WTC11 (cell line): ENCODE results near the gene ZCRB1. TPM values are rescaled to one million over a fixed set of nuclear protein-coding genes. Genes with fewer than 3 reads are reported as not detected.

Experiments
- ATAC-seq: fragments of 200-7000 bp; cut with Tn5 transposase; 2 replicates; pipeline ENCODE4 v1.10.0; 2021; ENCODE audit warnings: mild to moderate bottlenecking, moderate library complexity
- CTCF ChIA-PET: fragments of 300-600 bp; sonication (Branson Sonifier 250); formaldehyde crosslinking; loops from one replicate; lab custom pipeline; 2021; ENCODE audit warnings: antibody characterized with exemption; lab: Charles Lee
- POLR2A ChIA-PET: fragments of 350-600 bp; sonication (Branson Sonifier 250); formaldehyde crosslinking; loops from one replicate; lab custom pipeline; 2021; ENCODE audit warnings: antibody characterized with exemption; lab: Charles Lee
- DNase-seq: peaks from one replicate; pipeline ENCODE4 v3.0.0; 2021; ENCODE audit warnings: low spot score
- H3K27ac Mint-ChIP-seq: 2 replicates; pipeline ENCODE4 v1.8.0; 2021; ENCODE audit warnings: mixed read lengths
- H3K27me3 Mint-ChIP-seq: 2 replicates; pipeline ENCODE4 v1.8.0; 2021; ENCODE audit warnings: low read depth, mild to moderate bottlenecking, moderate library complexity, mixed read lengths
- H3K36me3 Mint-ChIP-seq: 2 replicates; pipeline ENCODE4 v1.8.0; 2021; ENCODE audit warnings: mixed read lengths
- H3K4me1 Mint-ChIP-seq: 2 replicates; pipeline ENCODE4 v1.8.0; 2022; ENCODE audit warnings: mixed read lengths
- H3K4me3 Mint-ChIP-seq: 2 replicates; pipeline ENCODE4 v1.8.0; 2021; ENCODE audit warnings: mild to moderate bottlenecking, moderate library complexity, mixed read lengths
- H3K9me3 Mint-ChIP-seq: 2 replicates; pipeline ENCODE4 v1.8.0; 2021; ENCODE audit warnings: mixed read lengths
- AR ChIP-seq: fragments of 250-450 bp; sonication (Bioruptor Pico); IDR thresholded peaks from 2 replicates; pipeline ENCODE4 v1.9.0; 2021; ENCODE audit warnings: mild to moderate bottlenecking
- CREB1 ChIP-seq: sonication (generic); formaldehyde crosslinking; IDR thresholded peaks from 2 replicates; pipeline ENCODE4 v1.8.0; 2023; ENCODE audit warnings: mild to moderate bottlenecking, missing genetic modification reagents
- E2F1 ChIP-seq: sonication (generic); formaldehyde crosslinking; IDR thresholded peaks from 2 replicates; pipeline ENCODE4 v1.8.0; 2022; ENCODE audit warnings: mild to moderate bottlenecking, missing genetic modification reagents
- GABPB1 ChIP-seq: sonication (generic); formaldehyde crosslinking; IDR thresholded peaks from 2 replicates; pipeline ENCODE4 v1.8.1; 2023; ENCODE audit warnings: mild to moderate bottlenecking, missing genetic modification reagents
- NFATC4 ChIP-seq: fragments of 250-450 bp; sonication (Bioruptor Pico); IDR thresholded peaks from 2 replicates; pipeline ENCODE4 v1.9.0; 2021; ENCODE audit warnings: mild to moderate bottlenecking
- NR2C2 ChIP-seq: sonication (generic); formaldehyde crosslinking; IDR thresholded peaks from 2 replicates; pipeline ENCODE4 v1.8.0; 2022; ENCODE audit warnings: mild to moderate bottlenecking, missing genetic modification reagents
- RELA ChIP-seq: sonication (generic); formaldehyde crosslinking; IDR thresholded peaks from 2 replicates; pipeline ENCODE4 v1.8.1; 2022; ENCODE audit warnings: missing genetic modification reagents, mild to moderate bottlenecking, borderline replicate concordance
- RORB ChIP-seq: fragments of 250-450 bp; sonication (Bioruptor Pico); IDR thresholded peaks from 2 replicates; pipeline ENCODE4 v1.9.0; 2021; ENCODE audit warnings: mild to moderate bottlenecking
- ZMAT4 ChIP-seq: fragments of 250-450 bp; sonication (Bioruptor Pico); IDR thresholded peaks from 2 replicates; pipeline ENCODE4 v1.9.0; 2021; ENCODE audit warnings: mild to moderate bottlenecking
- ZSCAN18 ChIP-seq: fragments of 250-450 bp; sonication (Bioruptor Pico); IDR thresholded peaks from 2 replicates; pipeline ENCODE4 v2.1.2; 2022; ENCODE audit warnings: mild to moderate bottlenecking, moderate library complexity
- microRNA-seq: library from miRNA; unstranded; fragments of <30 nt; microRNA quantifications from one replicate; pipeline ENCODE4 v1.2.0, GENCODE V29; 2022; ENCODE audit warnings: borderline number of aligned reads
- total RNA-seq: library from RNA; stranded (reverse); gene quantifications from 3 replicates; pipeline ENCODE4 v1.2.3, GENCODE V29; 2021

ZCRB1 gene
- total RNA-seq, 1 experiment from 2014 or later, result 58.3 TPM

DNA sequence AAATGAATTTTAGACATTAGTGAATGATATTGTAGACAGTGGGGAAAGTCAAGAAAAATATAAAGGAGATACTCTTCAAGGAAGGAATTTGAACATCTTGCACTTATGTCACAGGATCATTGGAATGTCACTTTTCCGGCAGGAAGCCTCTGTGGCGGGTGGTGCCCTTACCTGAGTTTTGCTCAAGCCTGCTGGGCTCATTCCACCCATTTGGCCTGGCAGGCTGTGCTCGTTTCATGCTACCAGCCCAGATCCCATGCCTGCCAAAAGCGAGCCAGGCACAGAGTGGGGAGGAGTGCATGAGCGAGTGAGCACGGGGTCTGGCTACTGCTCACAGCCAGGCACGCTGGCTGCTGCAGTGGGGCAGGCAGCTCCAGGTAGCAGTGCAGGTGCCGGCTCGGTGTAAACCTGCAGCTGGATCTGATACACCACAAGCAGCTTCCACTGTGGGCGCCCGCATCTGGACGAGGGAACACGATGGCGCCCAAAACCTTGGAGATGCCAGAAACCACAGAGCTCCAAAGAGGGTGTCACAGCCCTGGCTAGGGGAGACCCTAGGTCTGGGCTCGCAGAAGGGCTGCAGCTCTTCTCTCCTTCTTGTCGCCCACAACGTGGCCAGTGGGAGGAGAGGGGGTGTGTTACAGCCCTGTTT, 59.2 kb downstream of the ZCRB1 start (continued):
- no peak for TF ChIP-seq AR (CRISPR knock-in tag)
- TF ChIP-seq NFATC4 (CRISPR knock-in tag), result no peak
- no peak for TF ChIP-seq RORB (CRISPR knock-in tag)
- TF ChIP-seq GABPB1, result no peak
- no peak for TF ChIP-seq E2F1

DNA sequence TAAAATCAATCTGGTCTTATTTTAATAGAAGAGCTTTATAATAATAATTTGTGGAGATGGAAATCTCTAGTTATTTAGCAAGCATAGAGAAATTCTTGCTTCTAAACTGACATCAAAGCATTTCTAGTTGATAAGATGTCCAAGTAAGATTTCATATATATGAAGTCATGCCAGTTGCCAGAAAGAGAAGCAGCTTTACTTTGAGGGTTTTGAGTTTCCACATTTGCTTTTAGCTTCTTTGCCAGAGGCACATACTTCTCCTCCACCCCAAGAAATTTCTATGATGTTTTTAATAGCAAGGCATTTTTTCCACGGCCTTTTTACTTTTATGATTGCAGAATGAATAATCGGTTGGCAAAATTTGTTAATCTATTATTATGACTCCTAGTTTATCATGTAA, 63.6 kb downstream of the ZCRB1 start:
- H3K4me3 Mint-ChIP-seq, result no peak overlapping the region
- ATAC-seq (no peak), DNase-seq (no peak)
- H3K36me3 Mint-ChIP-seq, result no peaks in the 10 kb centered on the region
- H3K9me3 Mint-ChIP-seq, result 0 out of 2 replicates have a peak, but pooled peaks cover 1% of the 10 kb centered on the region
- no peaks in the 10 kb centered on the region for H3K4me1 Mint-ChIP-seq
- no peak overlapping the region for H3K27ac Mint-ChIP-seq
- ChIA-PET CTCF (no interaction called here), POLR2A (no interaction called here)
- TF ChIP-seq ZMAT4 (CRISPR knock-in tag), result no peak
- TF ChIP-seq NR2C2 (CRISPR knock-in tag), result no peak
- TF ChIP-seq RELA (CRISPR knock-in tag), result no peak
- TF ChIP-seq CREB1 (CRISPR knock-in tag), result no peak
- no peak for TF ChIP-seq ZSCAN18 (CRISPR knock-in tag)
- H3K27me3 Mint-ChIP-seq, result peaks cover 8% of the 10 kb centered on the region

Small RNA genes lying within 50 kb of the gene (microRNA-seq; reads per million reads assigned to microRNA genes)
- gene MIR7851, result 4.5 reads per million, percentile 11 among the genes with 10 or more reads in this experiment

Other genes with a start within 250 kb of the ZCRB1 start
- 11.1 to 12.6 TPM (median 11.5 TPM) in 3 replicates for gene GXYLT1, start 181.2 kb downstream of the ZCRB1 start, total RNA-seq
- 2.3 to 3.3 TPM (median 2.4 TPM) in 3 replicates for gene YAF2, start 87.8 kb downstream of the ZCRB1 start, total RNA-seq
- 61.1 to 64.6 TPM (median 61.7 TPM) in 3 replicates for gene PPHLN1, start 73 bp upstream of the ZCRB1 start, total RNA-seq